GM21786 (cell line): ENCODE measurements around the gene SIGLECL1.
"Not testable (repeated sequence)": the region's sequence is repeated elsewhere in the genome, so short reads cannot be mapped to it uniquely, and the experiment has no call there.

ENCODE experiments used
- ATAC-seq: cut with Tn5 transposase; IDR thresholded peaks from one replicate; pipeline ENCODE4 v1.9.1; 2021; ENCODE audit not compliant: unreplicated experiment

Gene SIGLECL1

GRCh38 chr19:51250786-51251467, at the start of gene SIGLECL1:
SIGLECL1 (plus strand) TSS chr19:51251080; CDS start chr19:51264073, 12,993 bp downstream.
- ATAC-seq, result no peak

GRCh38 chr19:51201712-51202111, 49.2 kb upstream of the SIGLECL1 start:
- ATAC-seq, result no peak

- ATAC-seq, result no peak
These were observed 47.0 kb upstream of the SIGLECL1 start for GRCh38 chr19:51203916-51204315.

GRCh38 chr19:51204321-51204720, 46.6 kb upstream of the SIGLECL1 start:
- no peak for ATAC-seq

GRCh38 chr19:51207747-51208146, 43.1 kb upstream of the SIGLECL1 start:
- ATAC-seq, result no peak

GRCh38 chr19:51210191-51210784, 40.6 kb upstream of the SIGLECL1 start:
- no peak for ATAC-seq

- not testable (repeated sequence) for ATAC-seq
These were observed 40.0 kb upstream of the SIGLECL1 start for GRCh38 chr19:51210874-51211361.

- ATAC-seq, result no peak
These were observed 39.0 kb upstream of the SIGLECL1 start for GRCh38 chr19:51211833-51212232.

GRCh38 chr19:51219307-51219706, 31.6 kb upstream of the SIGLECL1 start:
- ATAC-seq, result no peak

GRCh38 chr19:51219971-51220370, 30.9 kb upstream of the SIGLECL1 start:
- ATAC-seq, result no peak

GRCh38 chr19:51220996-51221395, 29.9 kb upstream of the SIGLECL1 start:
- ATAC-seq, result no peak

GRCh38 chr19:51224163-51224641, 26.7 kb upstream of the SIGLECL1 start:
- no peak for ATAC-seq

GRCh38 chr19:51224898-51225393, 25.9 kb upstream of the SIGLECL1 start, which contains the start of gene CD33:
CD33 (plus strand) TSS chr19:51225080; CDS start chr19:51225119, 39 bp downstream.
- ATAC-seq, result not testable (repeated sequence)

GRCh38 chr19:51226067-51226466, 24.8 kb upstream of the SIGLECL1 start:
- ATAC-seq, result no peak

GRCh38 chr19:51227326-51227725, 23.6 kb upstream of the SIGLECL1 start:
- ATAC-seq, result no peak

- no peak for ATAC-seq
These were observed 22.9 kb upstream of the SIGLECL1 start for GRCh38 chr19:51227966-51228365.

- ATAC-seq, result no peak
These were observed 10.0 kb upstream of the SIGLECL1 start for GRCh38 chr19:51240866-51241265.

- no peak for ATAC-seq
These were observed 7.8 kb upstream of the SIGLECL1 start for GRCh38 chr19:51242881-51243630.

GRCh38 chr19:51246164-51246552, 4.7 kb upstream of the SIGLECL1 start:
- ATAC-seq, result no peak

- no peak for ATAC-seq
These were observed 2.8 kb upstream of the SIGLECL1 start for GRCh38 chr19:51247972-51248590.

- ATAC-seq, result no peak
These were observed 564 bp downstream of the SIGLECL1 start for GRCh38 chr19:51251468-51251820.
